ENCODE data around the gene CACHD1. TPM values are rescaled to one million over a fixed set of nuclear protein-coding genes. Genes with fewer than 3 reads are reported as not detected.

Gene CACHD1
- 4.3 TPM for total RNA-seq

GRCh38 chr1:64469977-64470664, at the start of gene CACHD1:
Gene CACHD1 (plus strand): TSS chr1:64470129. CDS start chr1:64470745, 616 bp downstream.
- Histone ChIP-seq H3K27ac (peak within 1 kb of the TSS; percentile 80 to 94), H3K4me1 (peaks cover 0 to 5% of the 10 kb centered on the region in 2 donors)
- intact Hi-C loops (cut with DNase I), result loop anchor here (5.0 kb wide), 2 partner anchors 67 to 207 kb away; no protein-coding TSS in a partner anchor

DNA sequence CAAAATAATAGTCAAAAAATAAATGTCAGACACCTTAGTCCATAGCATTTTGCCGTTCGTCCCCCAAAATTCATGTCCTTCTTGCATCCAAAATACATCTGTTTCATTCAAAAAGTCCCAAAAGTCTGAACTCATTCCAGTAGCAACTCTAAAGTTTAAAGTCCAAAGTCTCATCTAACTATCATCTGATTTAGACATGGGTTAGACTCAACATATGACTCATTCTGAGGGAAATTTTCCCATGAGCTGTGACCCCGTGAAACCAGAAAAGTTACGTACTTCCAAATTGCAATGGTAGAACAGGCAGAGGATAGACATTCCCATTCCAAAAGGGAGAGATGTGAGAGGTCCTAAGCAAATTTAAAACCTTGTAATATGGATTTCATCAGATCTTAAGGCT, 48.6 kb upstream of the CACHD1 start:
- H3K27me3 ChIP-seq, result no peaks in the 10 kb centered on the region
- intact Hi-C loops (cut with DNase I), result no loop called here
- DNase-seq (ENCODE audit: low spot score in 2 of 2), result no peak
- no peak overlapping the region for H3K27ac ChIP-seq
- no peaks in the 10 kb centered on the region for H3K36me3 ChIP-seq
- no peak for TF ChIP-seq CTCF (IDR thresholded peaks at IDR 0.05)
- H3K4me3 ChIP-seq, result no peak overlapping the region
- H3K4me1 ChIP-seq, result no peaks in the 10 kb centered on the region
- H3K9me3 ChIP-seq, result no peaks in the 10 kb centered on the region

More at GRCh38 chr1:64469977-64470664, at the start of gene CACHD1:
- DNase-seq (ENCODE audit: low spot score in 2 of 2), result peak in 1 of 2 donors; percentile 87
- H3K27me3 ChIP-seq, result no peaks in the 10 kb centered on the region
- H3K9me3 ChIP-seq, result no peaks in the 10 kb centered on the region
- peak within 1 kb of the TSS; percentile 82 to 94 for H3K4me3 ChIP-seq
- no peaks in the 10 kb centered on the region for H3K36me3 ChIP-seq
- peak; percentile 31 to 62 (median 51) for TF ChIP-seq CTCF (IDR thresholded peaks at IDR 0.05)

- H3K4me1 ChIP-seq, result no peaks in the 10 kb centered on the region
- H3K9me3 ChIP-seq, result no peaks in the 10 kb centered on the region
Measured at GRCh38 chr1:64423526-64423925, 46.4 kb upstream of the CACHD1 start.

DNA sequence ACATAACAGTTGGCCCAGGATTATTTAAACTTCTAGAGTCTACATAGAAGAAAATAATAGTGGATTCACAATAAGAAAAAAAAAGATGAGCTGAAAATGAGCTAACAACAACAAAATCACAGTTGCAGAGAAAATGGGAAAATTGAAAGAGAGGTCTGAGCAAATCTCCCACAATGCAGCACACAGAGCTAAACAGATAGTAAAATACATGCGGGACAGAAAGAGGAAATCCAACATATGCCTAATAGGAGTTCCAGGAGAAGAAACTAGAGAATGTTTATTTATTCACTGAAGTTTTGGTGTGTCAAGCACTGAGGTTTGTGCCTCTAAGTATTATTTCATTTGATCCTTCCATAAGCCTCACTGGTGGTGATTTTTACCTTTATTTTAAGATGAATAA, 45.5 kb upstream of the CACHD1 start:
- DNase-seq (ENCODE audit: low spot score in 2 of 2), result no peak
- Histone ChIP-seq H3K27ac (no peak overlapping the region), H3K9me3 (no peaks in the 10 kb centered on the region), H3K4me3 (no peak overlapping the region), H3K36me3 (no peaks in the 10 kb centered on the region), H3K27me3 (no peaks in the 10 kb centered on the region), H3K4me1 (no peaks in the 10 kb centered on the region)
- intact Hi-C loops (cut with DNase I), result no loop called here
- TF ChIP-seq CTCF (IDR thresholded peaks at IDR 0.05), result no peak

More at GRCh38 chr1:64423526-64423925, 46.4 kb upstream of the CACHD1 start:
- Histone ChIP-seq H3K27ac (no peak overlapping the region), H3K4me3 (no peak overlapping the region), H3K27me3 (no peaks in the 10 kb centered on the region), H3K36me3 (no peaks in the 10 kb centered on the region)
- intact Hi-C loops (cut with DNase I), result no loop called here
- TF ChIP-seq CTCF (IDR thresholded peaks at IDR 0.05), result no peak
- no peak for DNase-seq (ENCODE audit: low spot score in 2 of 2)

GRCh38 chr1:64425521-64425920, 44.4 kb upstream of the CACHD1 start:
- Histone ChIP-seq H3K27me3 (no peaks in the 10 kb centered on the region), H3K4me3 (no peak overlapping the region), H3K27ac (no peak overlapping the region), H3K9me3 (no peaks in the 10 kb centered on the region), H3K4me1 (no peaks in the 10 kb centered on the region), H3K36me3 (no peaks in the 10 kb centered on the region)
- intact Hi-C loops (cut with DNase I), result no loop called here
- TF ChIP-seq CTCF (IDR thresholded peaks at IDR 0.05), result no peak
- no peak for DNase-seq (ENCODE audit: low spot score in 2 of 2)

All from ascending aorta (tissue), 2 donors.